ENCODE results near the gene ANK2. TPM values are rescaled to one million over a fixed set of nuclear protein-coding genes. Genes with fewer than 3 reads are reported as not detected.
"Not testable (repeated sequence)": the region's sequence is repeated elsewhere in the genome, so short reads cannot be mapped to it uniquely, and the experiment has no call there.

ANK2 gene
- total RNA-seq, 4 donors from 2014 or later, result 25.9 to 64.4 (median 55.4) TPM

DNA sequence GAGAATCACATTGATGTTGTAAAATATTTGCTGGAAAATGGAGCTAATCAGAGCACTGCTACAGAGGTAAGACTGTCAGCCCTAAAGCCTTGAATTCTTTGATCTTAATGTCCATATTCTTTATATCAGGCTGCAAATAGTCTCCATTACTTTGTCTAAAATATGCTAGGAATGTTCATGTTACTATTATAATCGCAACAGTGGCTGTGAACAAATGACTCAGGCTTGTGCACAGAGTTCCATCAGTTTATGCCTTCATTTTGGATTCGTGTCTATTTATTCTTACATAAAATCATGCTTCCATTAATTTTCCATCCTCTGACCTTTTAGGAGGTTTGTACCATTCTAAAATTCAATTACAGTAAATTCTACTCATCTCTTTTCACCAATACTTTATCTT lies 182.7 kb downstream of the ANK2 start:
- H3K9me3 ChIP-seq, result no peaks in the 10 kb centered on the region
- DNase-seq, result no peak
- no peak overlapping the region for H3K4me3 ChIP-seq (replicated peaks in 1 of 3)
- TF ChIP-seq, protein P1, sequence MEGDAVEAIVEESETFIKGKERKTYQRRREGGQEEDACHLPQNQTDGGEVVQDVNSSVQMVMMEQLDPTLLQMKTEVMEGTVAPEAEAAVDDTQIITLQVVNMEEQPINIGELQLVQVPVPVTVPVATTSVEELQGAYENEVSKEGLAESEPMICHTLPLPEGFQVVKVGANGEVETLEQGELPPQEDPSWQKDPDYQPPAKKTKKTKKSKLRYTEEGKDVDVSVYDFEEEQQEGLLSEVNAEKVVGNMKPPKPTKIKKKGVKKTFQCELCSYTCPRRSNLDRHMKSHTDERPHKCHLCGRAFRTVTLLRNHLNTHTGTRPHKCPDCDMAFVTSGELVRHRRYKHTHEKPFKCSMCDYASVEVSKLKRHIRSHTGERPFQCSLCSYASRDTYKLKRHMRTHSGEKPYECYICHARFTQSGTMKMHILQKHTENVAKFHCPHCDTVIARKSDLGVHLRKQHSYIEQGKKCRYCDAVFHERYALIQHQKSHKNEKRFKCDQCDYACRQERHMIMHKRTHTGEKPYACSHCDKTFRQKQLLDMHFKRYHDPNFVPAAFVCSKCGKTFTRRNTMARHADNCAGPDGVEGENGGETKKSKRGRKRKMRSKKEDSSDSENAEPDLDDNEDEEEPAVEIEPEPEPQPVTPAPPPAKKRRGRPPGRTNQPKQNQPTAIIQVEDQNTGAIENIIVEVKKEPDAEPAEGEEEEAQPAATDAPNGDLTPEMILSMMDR (IDR thresholded peaks at IDR 0.05), result no peak
- TF ChIP-seq POLR2A (IDR thresholded peaks at IDR 0.05), result no peak
- no peaks in the 10 kb centered on the region for H3K27me3 ChIP-seq
- no peaks in the 10 kb centered on the region for H3K4me1 ChIP-seq
- H3K36me3 ChIP-seq, result no peaks in the 10 kb centered on the region
- intact Hi-C loops (cut with DNase I), result no loop called here
- H3K27ac ChIP-seq, result no peak overlapping the region
- WGBS, 2 donors, result 82 to 85% methylated on average over 2 of the region's 2 CpGs

DNA sequence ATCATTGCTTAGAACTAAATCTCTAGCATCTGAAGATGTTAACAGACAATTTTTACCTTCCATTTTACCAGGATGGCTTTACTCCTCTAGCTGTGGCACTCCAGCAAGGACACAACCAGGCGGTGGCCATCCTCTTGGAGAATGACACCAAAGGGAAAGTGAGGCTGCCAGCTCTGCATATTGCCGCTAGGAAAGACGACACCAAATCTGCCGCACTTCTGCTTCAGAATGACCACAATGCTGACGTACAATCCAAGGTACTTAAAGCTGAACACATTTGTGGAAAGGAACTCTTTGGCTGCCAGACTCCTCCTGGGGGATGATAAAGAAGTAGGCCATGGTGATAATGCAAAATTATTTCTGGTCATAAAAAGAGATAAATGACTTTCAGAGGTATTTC lies 187.5 kb downstream of the ANK2 start:
- WGBS, 2 donors, result 94 to 96% methylated on average over 5 of the region's 5 CpGs
- H3K4me1 ChIP-seq, result no peaks in the 10 kb centered on the region
- H3K27me3 ChIP-seq, result no peaks in the 10 kb centered on the region
- no peaks in the 10 kb centered on the region for H3K9me3 ChIP-seq
- H3K4me3 ChIP-seq (replicated peaks in 1 of 3), result no peak overlapping the region
- no peaks in the 10 kb centered on the region for H3K36me3 ChIP-seq
- H3K27ac ChIP-seq, result no peak overlapping the region
- no peak for TF ChIP-seq POLR2A (IDR thresholded peaks at IDR 0.05)
- TF ChIP-seq, protein P1 (IDR thresholded peaks at IDR 0.05), result no peak
- intact Hi-C loops (cut with DNase I), result no loop called here
- no peak for DNase-seq

DNA sequence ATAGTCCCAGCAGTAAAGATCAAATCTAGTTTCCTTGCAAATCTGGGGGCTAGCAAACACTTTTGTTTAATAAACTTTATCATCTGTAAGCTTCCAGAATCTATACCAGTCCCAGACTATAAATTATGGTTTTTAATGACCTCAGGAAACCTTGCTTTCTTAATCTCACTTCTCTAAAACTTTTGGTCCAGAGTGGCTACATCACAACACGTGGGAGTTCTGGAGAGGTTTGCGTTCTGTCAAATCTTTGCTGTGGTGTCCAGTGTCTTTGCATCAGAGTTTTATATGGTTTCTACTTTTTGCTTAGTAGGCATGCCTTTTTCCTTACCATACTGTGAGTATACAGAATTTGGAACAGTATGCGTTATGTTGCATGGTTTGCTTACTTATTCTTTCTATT lies 193.9 kb downstream of the ANK2 start:
- no peaks in the 10 kb centered on the region for H3K4me1 ChIP-seq
- intact Hi-C loops (cut with DNase I), result no loop called here
- H3K4me3 ChIP-seq (replicated peaks in 1 of 3), result no peak overlapping the region
- H3K27me3 ChIP-seq, result no peaks in the 10 kb centered on the region
- H3K9me3 ChIP-seq, result no peaks in the 10 kb centered on the region
- no peak for TF ChIP-seq POLR2A (IDR thresholded peaks at IDR 0.05)
- TF ChIP-seq, protein P1 (IDR thresholded peaks at IDR 0.05), result no peak
- 85 to 92% methylated on average over 3 of the region's 3 CpGs for WGBS, 2 donors
- H3K36me3 ChIP-seq, result no peaks in the 10 kb centered on the region
- DNase-seq, result no peak
- H3K27ac ChIP-seq, result no peak overlapping the region

DNA sequence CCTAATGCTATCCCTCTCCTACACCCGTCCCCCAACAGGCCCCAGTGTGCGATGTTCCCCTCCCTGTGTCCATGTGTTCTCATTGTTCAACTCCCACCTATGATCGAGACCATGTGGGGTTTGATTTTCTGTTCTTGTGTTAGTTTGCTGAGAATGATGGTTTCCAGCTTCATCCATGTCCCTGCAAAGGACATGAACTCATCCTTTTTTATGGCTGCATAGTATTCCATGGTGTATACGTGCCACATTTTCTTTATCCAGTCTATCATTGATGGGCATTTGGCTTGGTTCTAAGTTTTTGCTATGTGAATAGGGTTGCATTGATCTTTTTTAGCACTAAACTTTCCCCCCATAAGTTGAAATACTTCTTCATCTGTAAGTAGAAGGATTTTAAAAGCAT lies 195.3 kb downstream of the ANK2 start:
- WGBS, 2 donors, result 99% methylated on average over 4 of the region's 4 CpGs
- H3K4me1 ChIP-seq; intact Hi-C loops (cut with DNase I); H3K9me3 ChIP-seq; H3K27me3 ChIP-seq; H3K4me3 ChIP-seq (replicated peaks in 1 of 3); H3K36me3 ChIP-seq; DNase-seq; H3K27ac ChIP-seq: not testable (repeated sequence)

DNA sequence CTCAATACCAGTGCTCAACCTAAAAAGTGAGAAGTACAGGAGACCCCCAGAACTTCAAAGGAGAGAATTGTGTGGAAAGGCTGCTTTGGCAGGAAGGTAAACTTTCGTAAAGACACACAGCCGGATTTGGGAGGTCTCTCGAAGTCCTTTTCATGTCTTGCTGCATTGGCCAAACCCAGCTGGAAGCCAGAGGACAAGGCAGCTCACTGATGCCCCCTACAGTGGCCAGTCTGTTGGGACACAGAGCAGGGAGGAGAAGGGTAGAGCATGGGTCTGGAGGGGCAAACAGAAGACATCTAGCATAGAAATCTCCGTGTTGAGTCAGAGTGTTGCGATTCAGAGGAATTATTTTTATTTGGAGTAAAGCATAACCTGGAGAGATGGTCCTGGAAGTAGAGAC lies 198.9 kb downstream of the ANK2 start:
- no peaks in the 10 kb centered on the region for H3K4me1 ChIP-seq
- WGBS, 2 donors, result 87 to 94% methylated on average over 5 of the region's 5 CpGs
- H3K4me3 ChIP-seq (replicated peaks in 1 of 3), result no peak overlapping the region
- no peak overlapping the region for H3K27ac ChIP-seq
- H3K9me3 ChIP-seq, result no peaks in the 10 kb centered on the region
- H3K27me3 ChIP-seq, result no peaks in the 10 kb centered on the region
- TF ChIP-seq, protein P1 (IDR thresholded peaks at IDR 0.05), result peak in 2 of 6 experiments; percentile 8 to 20
- no peak for TF ChIP-seq POLR2A (IDR thresholded peaks at IDR 0.05)
- DNase-seq, result no peak
- no peaks in the 10 kb centered on the region for H3K36me3 ChIP-seq
- intact Hi-C loops (cut with DNase I), result no loop called here

DNA sequence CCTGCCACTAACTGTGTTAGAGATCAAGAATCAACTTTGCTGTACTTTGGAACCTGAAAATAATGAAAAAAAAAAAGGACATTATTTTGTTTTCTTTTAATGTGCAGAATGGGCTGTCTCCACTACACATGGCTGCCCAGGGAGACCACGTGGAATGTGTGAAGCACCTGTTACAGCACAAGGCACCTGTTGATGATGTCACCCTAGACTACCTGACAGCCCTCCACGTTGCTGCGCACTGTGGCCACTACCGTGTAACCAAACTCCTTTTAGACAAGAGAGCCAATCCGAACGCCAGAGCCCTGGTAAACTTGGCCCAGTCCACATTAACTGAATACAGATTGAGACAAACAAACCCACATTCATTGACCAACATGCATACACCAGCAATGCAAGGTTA lies 206.2 kb downstream of the ANK2 start:
- Histone ChIP-seq H3K27me3 (no peaks in the 10 kb centered on the region), H3K4me3 (replicated peaks in 1 of 3) (no peak overlapping the region), H3K9me3 (no peaks in the 10 kb centered on the region), H3K27ac (no peak overlapping the region), H3K36me3 (no peaks in the 10 kb centered on the region), H3K4me1 (no peaks in the 10 kb centered on the region)
- no peak for TF ChIP-seq POLR2A (IDR thresholded peaks at IDR 0.05)
- TF ChIP-seq, protein P1 (IDR thresholded peaks at IDR 0.05), result no peak
- DNase-seq, result no peak
- 82 to 83% methylated on average over 6 of the region's 6 CpGs for WGBS, 2 donors
- intact Hi-C loops (cut with DNase I), result no loop called here

Measured in thyroid gland (tissue), 4 donors.